ENCODE measurements around the gene TUT4.

The TUT4 gene

DNA sequence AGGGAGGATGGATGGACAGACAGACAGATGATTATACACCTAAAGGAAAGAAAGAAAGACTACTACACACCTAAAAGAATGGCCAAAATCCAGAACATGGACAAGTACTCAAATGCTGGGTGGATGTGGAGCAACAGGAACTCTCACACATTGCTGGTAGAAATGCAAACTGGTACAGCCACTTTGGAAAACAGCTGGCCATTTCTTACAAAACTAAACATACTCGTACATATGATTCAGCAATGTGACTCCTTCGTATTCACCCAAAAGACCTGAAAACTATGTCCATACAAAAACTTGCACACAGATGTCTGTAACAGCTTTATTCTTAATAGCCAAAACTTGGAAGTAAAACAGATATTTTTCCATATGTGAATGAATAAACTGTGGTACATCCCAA, 97.2 kb downstream of the TUT4 start:
- Histone ChIP-seq H4K20me1 (ENCODE audit: insufficient read depth, low read length) (no peaks in the 10 kb centered on the region), H3K27me3 (replicated peaks; ENCODE audit: insufficient read depth, low read length) (no peaks in the 10 kb centered on the region), H2AFZ (ENCODE audit: low read length) (no peak overlapping the region), H3K36me3 (replicated peaks; ENCODE audit: insufficient read depth, low read length) (no peaks in the 10 kb centered on the region), H3K4me2 (ENCODE audit: low read depth, low read length) (no peak overlapping the region), H3K9ac (ENCODE audit: low read length) (no peak overlapping the region), H3K79me2 (ENCODE audit: low read length) (no peaks in the 10 kb centered on the region), H3K9me3 (replicated peaks; ENCODE audit: insufficient read depth, low read length) (no peaks in the 10 kb centered on the region), H3F3A (ENCODE audit: insufficient read depth, low read length) (no peaks in the 10 kb centered on the region), H3K9me2 (replicated peaks; ENCODE audit: insufficient read depth, low read length) (no peaks in the 10 kb centered on the region), H3K4me1 (ENCODE audit: low read length) (no peaks in the 10 kb centered on the region), H3K4me3 (ENCODE audit: low read length) (no peak overlapping the region), H3K27ac (ENCODE audit: low read length) (no peak overlapping the region)
- DNase-seq: no peak
- TF ChIP-seq EZH2 (optimal IDR thresholded peaks at IDR 0.05; ENCODE audit: low read depth, low read length): no peak
- no peak for TF ChIP-seq EZH2phosphoT487 (IDR thresholded peaks at IDR 0.05; ENCODE audit: low read length)
- TF ChIP-seq, protein P1, sequence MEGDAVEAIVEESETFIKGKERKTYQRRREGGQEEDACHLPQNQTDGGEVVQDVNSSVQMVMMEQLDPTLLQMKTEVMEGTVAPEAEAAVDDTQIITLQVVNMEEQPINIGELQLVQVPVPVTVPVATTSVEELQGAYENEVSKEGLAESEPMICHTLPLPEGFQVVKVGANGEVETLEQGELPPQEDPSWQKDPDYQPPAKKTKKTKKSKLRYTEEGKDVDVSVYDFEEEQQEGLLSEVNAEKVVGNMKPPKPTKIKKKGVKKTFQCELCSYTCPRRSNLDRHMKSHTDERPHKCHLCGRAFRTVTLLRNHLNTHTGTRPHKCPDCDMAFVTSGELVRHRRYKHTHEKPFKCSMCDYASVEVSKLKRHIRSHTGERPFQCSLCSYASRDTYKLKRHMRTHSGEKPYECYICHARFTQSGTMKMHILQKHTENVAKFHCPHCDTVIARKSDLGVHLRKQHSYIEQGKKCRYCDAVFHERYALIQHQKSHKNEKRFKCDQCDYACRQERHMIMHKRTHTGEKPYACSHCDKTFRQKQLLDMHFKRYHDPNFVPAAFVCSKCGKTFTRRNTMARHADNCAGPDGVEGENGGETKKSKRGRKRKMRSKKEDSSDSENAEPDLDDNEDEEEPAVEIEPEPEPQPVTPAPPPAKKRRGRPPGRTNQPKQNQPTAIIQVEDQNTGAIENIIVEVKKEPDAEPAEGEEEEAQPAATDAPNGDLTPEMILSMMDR (IDR thresholded peaks at IDR 0.05; ENCODE audit: low read length): no peak

DNA sequence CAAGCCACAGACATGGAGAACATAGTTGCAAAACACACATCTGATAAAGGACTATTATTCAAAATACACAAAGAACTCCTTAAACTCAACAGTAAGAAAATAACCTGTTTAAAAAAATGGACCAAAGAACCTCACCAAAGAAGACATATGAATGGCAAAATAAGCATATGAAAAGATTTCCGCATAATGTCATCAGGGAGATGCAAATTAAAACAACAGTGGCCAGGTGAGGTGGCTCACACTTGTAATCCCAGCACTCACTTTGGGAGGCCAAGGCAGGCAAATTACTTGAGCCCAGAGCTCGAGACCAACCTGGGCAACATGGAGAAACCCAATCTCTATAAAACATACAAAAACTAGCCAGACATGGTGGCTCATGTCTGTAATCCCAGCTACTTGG, 98.1 kb downstream of the TUT4 start:
- Histone ChIP-seq H3K4me1 (ENCODE audit: low read length) (no peaks in the 10 kb centered on the region), H3F3A (ENCODE audit: insufficient read depth, low read length) (no peaks in the 10 kb centered on the region), H3K4me2 (ENCODE audit: low read depth, low read length) (no peak overlapping the region), H3K36me3 (replicated peaks; ENCODE audit: insufficient read depth, low read length) (no peaks in the 10 kb centered on the region), H2AFZ (ENCODE audit: low read length) (no peak overlapping the region), H3K27ac (ENCODE audit: low read length) (no peak overlapping the region), H3K79me2 (ENCODE audit: low read length) (no peaks in the 10 kb centered on the region), H3K9me3 (replicated peaks; ENCODE audit: insufficient read depth, low read length) (no peaks in the 10 kb centered on the region), H3K4me3 (ENCODE audit: low read length) (no peak overlapping the region), H3K9me2 (replicated peaks; ENCODE audit: insufficient read depth, low read length) (no peaks in the 10 kb centered on the region), H3K27me3 (replicated peaks; ENCODE audit: insufficient read depth, low read length) (no peaks in the 10 kb centered on the region), H4K20me1 (ENCODE audit: insufficient read depth, low read length) (no peaks in the 10 kb centered on the region), H3K9ac (ENCODE audit: low read length) (no peak overlapping the region)
- no peak for DNase-seq
- no peak for TF ChIP-seq EZH2phosphoT487 (IDR thresholded peaks at IDR 0.05; ENCODE audit: low read length)
- TF ChIP-seq EZH2 (optimal IDR thresholded peaks at IDR 0.05; ENCODE audit: low read depth, low read length): no peak
- TF ChIP-seq, protein P1 (IDR thresholded peaks at IDR 0.05; ENCODE audit: low read length): no peak

DNA sequence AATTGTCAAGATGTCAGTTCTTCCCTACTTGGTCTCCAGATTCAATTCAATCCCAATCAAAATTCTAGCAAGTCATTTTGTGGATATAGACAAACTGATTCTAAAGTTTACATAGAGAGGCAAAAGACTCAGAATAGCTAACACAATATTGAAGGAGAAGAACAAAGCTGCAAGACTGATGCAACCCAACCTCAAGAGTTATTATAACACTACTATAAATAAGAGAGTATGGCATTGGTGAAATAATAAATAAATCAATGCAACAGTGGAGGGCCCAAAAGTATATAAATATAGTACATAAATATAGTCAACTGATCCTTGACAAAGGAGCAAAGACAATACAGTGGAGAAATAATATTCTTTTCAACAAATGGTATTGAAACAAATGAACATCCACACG, 98.8 kb downstream of the TUT4 start:
- Histone ChIP-seq H3K4me1 (ENCODE audit: low read length) (no peaks in the 10 kb centered on the region), H3K9me2 (replicated peaks; ENCODE audit: insufficient read depth, low read length) (no peaks in the 10 kb centered on the region), H3K27me3 (replicated peaks; ENCODE audit: insufficient read depth, low read length) (no peaks in the 10 kb centered on the region), H3K36me3 (replicated peaks; ENCODE audit: insufficient read depth, low read length) (no peaks in the 10 kb centered on the region), H3K79me2 (ENCODE audit: low read length) (no peaks in the 10 kb centered on the region), H3K27ac (ENCODE audit: low read length) (no peak overlapping the region), H3K4me2 (ENCODE audit: low read depth, low read length) (no peak overlapping the region), H3K9ac (ENCODE audit: low read length) (no peak overlapping the region), H2AFZ (ENCODE audit: low read length) (no peak overlapping the region), H4K20me1 (ENCODE audit: insufficient read depth, low read length) (no peaks in the 10 kb centered on the region), H3K4me3 (ENCODE audit: low read length) (no peak overlapping the region), H3K9me3 (replicated peaks; ENCODE audit: insufficient read depth, low read length) (no peaks in the 10 kb centered on the region), H3F3A (ENCODE audit: insufficient read depth, low read length) (no peaks in the 10 kb centered on the region)
- no peak for TF ChIP-seq EZH2phosphoT487 (IDR thresholded peaks at IDR 0.05; ENCODE audit: low read length)
- TF ChIP-seq, protein P1 (IDR thresholded peaks at IDR 0.05; ENCODE audit: low read length): no peak
- TF ChIP-seq EZH2 (optimal IDR thresholded peaks at IDR 0.05; ENCODE audit: low read depth, low read length): no peak
- no peak for DNase-seq
